HG03565 (cell line): ENCODE measurements around the gene ISCA1.
"Not testable (repeated sequence)": the region's sequence is repeated elsewhere in the genome, so short reads cannot be mapped to it uniquely, and the experiment has no call there.

Experiments
- ATAC-seq: cut with Tn5 transposase; IDR thresholded peaks from one replicate; pipeline ENCODE4 v1.9.1; 2021; ENCODE audit warnings: mild to moderate bottlenecking, moderate library complexity; ENCODE audit not compliant: unreplicated experiment

The ISCA1 gene

DNA sequence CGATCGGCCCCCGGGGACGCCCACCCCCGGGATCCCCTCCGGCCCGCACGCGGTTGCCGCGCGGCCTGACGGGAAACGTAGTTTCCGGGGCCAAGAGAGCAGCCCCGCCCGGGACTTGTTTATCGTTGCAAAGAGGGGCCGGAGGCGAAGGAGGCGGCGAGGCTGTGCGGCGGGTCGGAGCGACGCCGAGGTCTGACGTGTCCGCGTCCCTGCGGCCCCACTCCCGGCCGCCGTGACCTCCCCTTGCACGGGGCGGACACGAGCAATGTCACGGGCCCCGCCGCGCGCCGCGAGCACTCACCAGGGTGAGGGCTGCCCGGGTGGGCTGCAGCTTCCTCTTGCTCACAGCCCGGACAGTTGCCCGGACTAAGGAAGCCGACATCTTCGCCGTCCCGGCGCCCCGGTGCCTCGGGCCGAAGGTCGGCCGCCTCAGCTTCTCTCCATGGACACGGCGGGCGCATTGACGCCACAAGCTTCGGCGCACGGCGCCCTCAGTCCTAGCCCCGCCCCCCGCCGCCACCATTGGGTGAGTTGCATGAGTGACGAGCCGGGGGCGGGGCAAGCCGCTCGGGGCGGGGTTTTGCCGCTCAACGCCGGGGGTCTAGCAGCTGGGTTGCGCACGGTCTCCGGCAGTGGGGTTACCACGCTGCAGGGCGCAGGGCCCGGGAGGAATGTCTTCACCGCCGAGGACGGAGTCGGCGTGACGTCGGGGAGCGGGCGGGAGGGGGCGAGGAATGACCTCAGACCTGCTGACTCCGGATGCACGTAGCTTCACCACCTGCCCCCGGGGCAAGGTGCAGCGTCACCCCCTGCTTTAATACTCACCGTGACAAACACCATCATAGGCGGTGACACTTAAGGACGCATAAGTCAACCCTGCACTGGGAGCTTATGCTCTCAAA, at the start of gene ISCA1:
Gene ISCA1, minus strand, starts transcription at position 462 of the 902 bp plus-strand sequence. Its CDS starts 80 bp downstream, at position 382.
- ATAC-seq: peak; percentile 62

DNA sequence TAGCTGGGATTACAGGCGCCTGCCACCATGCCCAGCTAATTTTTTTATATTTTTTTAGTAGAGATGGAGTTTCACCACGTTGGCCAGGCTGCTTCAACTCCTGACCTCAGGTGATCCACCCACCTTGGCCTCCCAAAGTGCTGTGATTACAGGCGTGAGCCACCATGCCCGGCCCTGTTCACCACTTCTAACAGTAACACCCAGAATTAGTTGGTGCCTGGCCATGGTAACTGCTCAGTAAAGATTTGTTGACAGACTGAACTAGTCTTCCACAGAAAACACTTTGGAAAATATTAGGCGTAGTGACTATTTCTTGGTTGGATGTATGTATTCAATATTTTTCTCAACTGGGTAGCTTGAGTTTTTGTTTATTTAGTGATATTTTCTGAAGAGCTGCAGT, 47.8 kb upstream of the ISCA1 start:
- no peak for ATAC-seq

DNA sequence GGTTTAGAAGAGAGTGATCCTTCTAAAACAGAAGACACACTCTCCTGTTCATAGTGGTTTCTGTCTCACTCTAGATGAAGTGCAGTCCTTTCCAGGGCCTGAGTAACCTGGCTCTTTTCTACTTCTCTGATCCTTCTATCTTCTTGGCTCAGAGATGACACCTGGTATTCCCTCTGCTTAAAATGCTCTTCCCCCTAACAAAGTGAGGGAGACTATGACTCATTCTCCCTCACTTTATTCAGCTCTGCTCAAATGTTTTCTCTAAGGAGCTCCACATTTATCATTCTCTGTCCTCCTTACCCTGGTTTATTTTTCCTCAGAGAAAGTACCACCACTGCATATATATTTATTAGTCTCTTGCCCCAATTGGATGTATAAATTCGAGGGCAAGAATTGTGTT, 47.3 kb upstream of the ISCA1 start:
- ATAC-seq: no peak

DNA sequence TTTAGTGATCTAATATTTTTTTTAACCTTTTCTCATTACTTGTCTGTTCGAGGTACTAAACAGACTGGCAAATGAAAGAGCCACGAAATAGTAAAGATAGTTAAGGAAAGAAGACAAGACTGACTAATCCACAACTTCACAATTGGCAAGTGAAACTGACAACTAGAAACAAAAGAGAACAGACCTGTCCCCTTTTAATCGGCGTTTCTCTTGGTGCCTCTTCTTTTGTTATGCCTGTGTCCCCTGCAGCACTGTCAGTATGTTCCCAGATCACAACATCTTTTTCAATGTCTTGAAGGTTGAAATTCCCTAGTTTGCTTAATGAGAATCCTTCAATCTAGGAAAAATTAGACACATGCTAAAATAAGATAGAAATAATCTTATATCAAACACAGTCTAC, 45.8 kb upstream of the ISCA1 start:
- ATAC-seq: no peak

DNA sequence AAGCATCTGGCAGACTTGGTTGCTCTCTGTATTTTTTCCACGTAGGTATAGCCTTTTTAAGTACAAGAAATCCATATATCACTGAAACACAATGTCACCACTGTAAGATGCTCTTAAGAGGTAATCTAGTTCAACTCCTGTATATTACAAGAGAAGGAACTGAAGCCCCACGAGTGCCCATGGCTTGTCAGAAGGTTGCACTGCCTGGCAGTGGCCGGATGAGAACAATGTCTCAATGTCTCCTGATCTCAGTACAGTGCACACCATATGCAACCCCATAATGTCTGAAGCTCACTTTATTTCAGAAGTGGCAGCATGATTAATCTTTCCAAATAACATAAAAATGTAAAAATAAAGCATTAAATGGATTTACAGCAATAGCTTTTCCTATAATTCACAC, 44.2 kb upstream of the ISCA1 start:
- ATAC-seq: no peak

DNA sequence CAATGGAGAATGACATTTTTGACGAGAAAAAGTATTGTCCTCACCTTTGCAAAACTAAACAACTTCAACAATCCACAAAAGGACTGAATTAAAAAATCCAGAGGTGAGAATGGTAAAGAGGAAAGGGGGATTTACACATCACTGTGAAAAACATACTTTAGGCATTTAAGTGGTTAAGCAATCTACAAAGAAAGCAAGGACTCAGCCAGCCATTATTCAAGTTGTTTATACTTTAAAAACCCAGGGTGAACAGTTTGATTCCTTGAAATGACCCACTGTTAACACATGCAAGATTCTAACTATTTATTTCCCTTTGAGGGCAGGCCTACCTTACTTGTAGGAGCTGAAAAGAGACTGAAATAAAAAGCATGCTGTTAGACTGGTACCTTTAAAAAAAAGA, 42.6 kb upstream of the ISCA1 start:
- ATAC-seq: no peak

DNA sequence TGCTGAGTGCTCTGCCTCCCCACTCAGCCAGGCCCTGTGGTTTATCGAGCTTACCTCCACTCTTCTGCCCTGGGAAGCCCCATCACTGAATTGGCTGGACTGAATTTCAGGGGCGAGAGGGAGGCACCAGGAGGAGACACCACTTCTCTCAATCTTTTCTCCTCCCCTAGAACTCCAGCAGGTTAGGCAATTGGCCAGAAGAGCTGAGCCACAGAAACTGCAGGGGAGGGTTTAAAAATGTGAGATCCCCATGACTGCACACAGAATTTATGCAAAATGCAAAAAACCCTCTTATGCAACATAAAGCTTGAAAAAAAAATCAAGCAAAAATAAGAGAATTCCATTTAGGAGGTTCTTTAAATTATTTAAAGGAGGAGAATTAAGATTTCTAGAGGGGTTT, 42.0 kb upstream of the ISCA1 start:
- no peak for ATAC-seq

DNA sequence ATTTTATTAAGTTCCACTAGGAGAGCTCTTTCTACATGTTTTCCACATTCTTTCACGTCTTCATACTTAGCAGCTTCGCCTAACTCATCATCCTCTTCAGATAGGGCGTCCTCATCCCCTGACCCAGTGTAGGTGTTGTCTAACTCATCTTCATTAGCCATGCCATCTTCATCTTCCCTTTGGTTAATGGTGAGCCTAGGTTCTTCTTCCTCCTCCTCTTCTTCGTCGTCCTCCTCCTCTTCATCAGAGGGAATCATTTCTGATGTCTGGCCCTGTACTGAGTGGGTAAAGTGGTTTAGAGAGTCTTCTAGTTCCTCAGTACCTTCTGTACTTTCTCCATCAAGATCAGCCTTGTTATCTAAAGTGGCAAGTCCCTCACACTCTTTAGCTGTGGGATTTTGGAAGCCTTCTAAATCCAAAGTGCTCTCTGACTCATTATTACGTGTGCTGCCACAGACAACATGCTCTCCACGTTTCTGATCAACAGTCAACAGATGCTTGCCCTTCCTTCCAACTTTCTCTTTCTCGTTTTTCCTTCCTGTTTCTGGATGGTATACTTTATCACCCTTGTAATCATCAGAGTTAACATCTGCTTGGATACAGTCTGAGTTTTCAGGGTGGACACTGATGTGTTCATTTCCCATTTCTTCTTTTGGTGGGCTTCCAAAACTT, 40.8 kb upstream of the ISCA1 start:
- no peak for ATAC-seq

DNA sequence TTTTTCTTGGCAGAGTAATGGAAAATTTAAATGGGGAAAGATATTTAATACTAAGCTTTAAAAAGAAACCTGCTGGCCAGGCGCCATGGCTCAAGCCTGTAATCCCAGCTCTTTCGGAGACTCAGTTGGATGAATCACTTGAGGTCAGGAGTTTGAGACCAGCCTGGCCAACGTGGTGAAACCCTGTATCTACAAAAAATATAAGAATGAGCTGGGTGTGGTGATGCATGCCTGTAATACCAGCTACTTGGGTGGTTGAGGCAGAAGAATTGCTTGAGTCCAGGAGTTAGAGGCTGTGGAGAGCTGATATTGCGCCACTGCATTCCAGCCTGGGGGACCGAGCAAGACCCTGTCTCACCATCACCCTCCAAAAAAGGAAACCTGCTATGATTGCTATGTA, 39.0 kb upstream of the ISCA1 start:
- ATAC-seq: no peak

DNA sequence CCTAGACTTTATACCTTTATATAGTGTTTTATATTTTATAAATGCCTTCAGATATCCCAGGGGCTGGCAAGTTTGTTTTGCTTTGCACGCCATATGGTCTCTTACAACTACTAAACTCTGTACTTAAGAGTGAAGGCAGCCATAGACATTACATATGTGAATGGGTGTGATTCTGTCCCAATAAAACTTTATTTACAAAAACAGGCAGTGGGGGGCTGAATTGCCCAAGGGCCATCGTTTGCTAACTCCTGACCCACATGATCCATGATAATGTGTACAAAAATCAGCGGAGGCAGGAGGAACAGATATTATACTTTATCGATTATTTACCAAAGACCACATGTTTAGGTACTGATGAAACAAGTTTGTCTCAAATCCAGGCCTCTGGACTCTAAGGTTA, 35.8 kb upstream of the ISCA1 start:
- ATAC-seq: no peak

DNA sequence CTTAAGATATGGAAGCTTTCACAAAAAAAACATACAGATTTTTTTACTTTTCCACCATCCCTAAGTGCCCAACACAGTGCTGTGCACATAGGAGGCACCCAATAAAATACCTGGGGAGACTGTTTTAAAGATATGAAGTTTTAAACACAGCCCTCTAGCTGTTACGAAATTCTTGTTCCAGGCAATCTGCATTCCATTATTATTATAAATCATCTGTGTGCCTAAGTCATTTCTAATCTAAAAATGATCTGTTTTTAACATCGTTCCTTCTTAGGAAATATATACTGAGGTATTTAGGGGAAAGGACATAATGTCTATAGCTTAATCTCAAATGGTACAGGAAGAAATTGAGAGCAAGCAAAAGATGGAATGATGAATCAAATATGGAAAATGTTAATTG, 32.7 kb upstream of the ISCA1 start:
- ATAC-seq: no peak

DNA sequence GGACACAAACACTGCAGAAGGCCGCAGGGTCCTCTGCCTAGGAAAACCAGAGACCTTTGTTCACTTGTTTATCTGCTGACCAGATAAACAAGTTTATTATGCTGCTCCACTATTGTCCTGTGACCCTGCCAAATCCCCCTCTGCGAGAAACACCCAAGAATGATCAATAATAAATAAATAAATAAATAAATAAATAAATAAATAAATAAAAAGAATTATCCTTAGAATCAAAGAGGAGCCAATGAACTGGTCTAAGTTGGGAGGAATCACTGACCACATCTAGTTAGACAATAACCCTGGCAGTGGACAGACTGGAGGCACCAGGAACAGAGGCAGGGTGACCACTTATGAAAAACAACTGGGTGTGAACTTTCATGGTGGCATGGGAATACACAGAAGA, 30.6 kb upstream of the ISCA1 start:
- ATAC-seq: not testable (repeated sequence)

DNA sequence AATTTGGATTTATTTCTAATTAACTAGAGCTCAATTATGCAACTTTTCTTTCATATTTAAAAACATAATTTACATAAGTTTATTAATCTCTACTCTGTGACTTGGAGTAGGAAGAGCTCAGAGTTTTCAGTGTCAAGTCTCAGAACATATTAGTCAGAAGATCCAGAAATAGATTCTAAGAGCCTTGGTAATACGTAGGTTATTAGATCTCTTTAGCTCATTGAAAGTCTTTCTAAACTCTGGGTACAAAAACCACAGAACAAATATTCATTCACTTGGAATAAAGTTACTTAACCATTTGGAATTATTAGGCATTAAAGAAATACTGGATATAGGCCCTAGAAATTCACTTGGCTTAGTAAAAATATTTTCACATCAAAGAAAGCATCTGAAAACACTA, 26.3 kb upstream of the ISCA1 start:
- no peak for ATAC-seq

DNA sequence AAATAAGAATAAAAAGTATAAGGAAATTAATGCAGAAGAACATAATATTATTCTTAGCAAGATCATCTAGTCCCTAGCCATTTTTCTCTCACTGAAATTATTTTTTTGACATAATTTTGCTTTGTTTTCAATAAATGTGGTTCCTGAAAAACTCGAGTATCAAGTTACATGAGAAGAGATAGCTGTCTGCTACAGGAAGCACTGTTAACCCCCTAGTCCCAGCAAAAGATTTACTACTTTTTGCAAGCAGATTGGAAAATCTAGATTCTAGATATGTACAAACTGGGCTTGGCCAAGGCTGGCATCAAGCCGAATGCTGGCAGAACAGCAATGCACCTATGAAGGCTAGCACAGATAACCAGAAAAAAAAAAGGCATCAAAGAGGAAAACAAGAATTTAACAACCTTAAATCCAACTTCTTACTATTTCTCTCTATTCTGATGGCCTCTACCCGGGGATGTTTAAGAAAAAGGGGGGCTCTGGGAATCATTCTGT, 21.9 kb upstream of the ISCA1 start:
- ATAC-seq: no peak

DNA sequence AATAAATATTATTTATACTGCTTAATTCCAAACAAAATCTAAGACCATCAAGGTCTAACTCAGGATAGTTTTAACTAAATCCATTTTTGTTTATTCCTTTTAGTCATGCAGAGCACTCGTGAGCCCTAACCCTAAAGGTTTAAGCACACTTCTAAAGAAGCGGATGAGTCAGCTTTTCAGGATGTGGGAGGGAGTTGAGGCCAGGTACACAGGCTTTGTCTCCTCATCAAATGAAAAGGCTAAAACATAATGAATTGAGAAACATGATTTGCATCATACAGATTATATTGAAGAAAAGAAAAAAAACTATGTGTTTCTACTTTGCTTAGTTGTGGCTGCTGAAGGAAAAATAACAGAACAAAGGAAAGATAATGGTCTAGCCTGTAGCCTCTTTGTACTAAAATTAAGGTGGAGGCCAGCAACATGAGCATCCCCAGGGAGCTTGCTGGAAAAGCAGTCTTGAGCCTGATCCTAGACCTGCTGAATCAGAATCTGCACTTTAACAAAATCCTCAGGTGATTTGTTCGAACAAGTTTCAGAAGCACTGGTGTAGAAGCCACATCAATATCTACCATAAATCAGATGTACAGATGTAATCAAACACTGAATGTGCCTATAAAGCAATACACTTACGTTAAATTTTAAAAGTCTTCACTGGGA, 21.1 kb upstream of the ISCA1 start:
- ATAC-seq: no peak

DNA sequence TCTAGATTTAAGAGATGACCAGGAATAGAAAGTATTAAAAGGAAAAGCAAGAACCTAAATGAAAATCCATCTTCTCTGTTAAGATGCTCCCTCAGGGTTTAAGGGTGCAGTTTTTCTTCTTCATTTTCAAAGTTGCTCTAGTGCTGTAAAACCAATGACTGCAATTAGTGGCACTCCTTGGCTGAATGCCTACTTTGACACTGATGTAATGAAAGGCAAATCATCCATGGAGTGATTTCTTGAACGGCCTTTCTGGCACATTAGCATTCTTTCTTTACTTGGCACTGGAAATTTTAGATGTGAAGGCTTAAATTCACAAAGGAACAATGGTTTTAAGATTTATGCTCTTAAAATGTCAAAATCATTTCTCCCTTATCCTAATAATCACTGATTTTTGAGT, 19.3 kb upstream of the ISCA1 start:
- ATAC-seq: no peak

DNA sequence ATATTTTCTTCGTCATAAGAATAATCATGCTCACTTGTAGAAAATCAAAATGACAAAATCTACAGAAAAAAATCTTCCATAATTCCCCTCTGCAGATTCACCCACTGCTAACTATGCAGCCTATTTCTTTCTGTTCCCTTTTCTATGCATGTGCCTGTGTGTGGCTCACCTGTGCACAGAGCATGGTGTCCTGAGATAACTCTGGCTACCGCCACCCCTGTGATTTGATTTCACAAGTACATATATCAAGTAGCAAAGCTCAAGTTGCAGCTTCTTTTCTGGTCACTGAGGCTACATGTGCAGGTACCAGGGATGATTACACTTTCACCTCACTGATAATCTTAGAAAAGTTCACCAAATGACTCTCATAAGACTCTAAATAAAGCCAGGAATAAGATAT, 18.4 kb upstream of the ISCA1 start:
- no peak for ATAC-seq

DNA sequence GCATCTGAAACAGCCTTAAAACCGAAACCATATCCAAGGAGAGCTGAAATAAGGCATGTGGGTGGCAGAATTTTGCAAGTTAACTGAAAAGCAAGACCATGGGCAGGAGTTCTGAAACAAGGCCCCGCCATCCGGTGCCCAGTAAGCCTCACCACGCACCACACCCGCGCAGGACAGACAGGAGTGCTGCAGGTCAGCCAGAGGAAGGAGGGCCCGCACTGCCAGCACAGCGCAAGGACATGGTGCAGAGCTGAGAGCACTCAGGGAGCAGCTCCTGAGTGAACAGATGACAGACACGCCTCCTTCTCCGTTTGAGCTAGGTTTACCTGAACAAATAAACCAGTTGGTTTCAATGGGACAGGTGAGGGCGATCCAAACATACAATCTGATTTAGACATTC, 16.5 kb upstream of the ISCA1 start:
- ATAC-seq: no peak

DNA sequence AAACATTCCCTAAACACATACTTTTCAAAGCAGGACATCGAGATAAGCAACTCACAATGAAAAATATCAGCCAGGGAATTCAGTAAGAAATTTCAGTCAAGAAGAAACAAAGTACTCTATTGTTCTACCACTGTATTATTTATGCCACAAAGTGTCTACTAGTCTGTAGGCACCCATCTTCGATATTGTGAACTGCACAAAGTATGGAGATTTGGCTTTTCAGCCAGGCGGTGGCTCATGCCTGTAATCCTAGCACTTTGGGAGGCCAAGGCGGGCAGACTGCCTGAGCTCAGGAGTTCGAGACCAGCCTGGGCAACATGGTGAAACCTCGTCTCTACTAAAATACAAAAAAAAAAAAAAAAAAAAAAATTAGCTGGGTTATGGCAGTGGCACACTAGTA, 8.0 kb upstream of the ISCA1 start:
- ATAC-seq: not testable (repeated sequence)

DNA sequence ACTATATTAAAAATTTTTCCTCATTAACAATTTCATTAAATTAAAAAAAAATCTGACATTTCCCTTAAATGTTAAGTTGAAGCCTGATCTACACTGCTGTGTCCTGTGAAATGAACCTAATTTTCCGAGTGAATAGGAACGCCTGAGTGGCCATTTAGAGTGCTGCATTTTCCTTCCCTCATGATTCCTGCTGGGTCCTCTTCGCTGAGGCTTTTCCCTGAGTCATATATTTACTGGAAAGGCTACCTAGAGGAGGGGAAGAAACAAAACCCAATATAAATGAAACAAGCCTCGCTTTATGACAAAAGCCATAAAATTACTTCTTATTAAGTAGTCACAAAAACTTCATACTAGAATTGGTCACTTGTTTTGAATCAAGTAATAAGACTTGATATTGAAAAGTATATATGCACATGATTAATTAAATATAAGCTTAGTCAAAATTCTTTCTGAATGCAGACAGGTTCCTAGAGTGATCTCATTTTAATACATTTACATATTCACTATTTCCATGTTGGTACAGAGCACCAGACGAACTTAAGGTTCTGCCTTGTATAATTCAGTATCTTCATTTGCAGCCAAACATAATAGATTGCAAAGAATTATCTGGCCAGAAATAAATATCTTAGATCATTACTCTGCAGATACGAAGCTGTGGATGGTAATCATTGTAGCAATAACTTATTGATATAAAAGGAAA, 6.3 kb upstream of the ISCA1 start:
- ATAC-seq: no peak

DNA sequence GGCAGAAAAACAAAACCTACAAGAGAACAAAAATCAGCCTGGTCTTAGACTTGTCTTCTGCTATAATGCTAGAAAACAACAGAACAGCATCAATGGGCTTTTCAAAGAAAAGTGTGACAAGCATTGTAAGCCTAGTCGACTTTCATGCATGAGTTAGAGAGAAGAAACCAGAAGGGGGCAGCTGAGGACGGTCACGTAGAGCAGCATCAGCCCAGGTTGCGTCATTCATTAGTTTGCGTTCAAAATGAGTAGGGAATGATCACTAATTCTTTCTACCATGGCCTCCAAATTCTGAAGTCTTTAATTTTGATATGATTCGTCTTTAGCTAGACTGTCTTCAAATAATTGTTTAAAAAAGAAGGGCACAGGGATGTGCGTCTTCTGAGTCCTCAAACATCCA, 4.7 kb upstream of the ISCA1 start:
- ATAC-seq: no peak
